Measurements from ENCODE around the gene C2orf80.

GRCh38 chr2:208156439-208156838 lies 33.4 kb downstream of the C2orf80 start:
- TF ChIP-seq EZH2 (IDR thresholded peaks at IDR 0.05; ENCODE audit: insufficient read depth, poor library complexity, severe bottlenecking): no peak
- TF ChIP-seq EZH2phosphoT487 (IDR thresholded peaks at IDR 0.05; ENCODE audit: insufficient read depth, low read depth): no peak
